Endothelial cell (in vitro differentiated cells): Measurements from ENCODE around the gene COL4A1. TPM values are rescaled to one million over a fixed set of nuclear protein-coding genes. Genes with fewer than 3 reads are reported as not detected.
A peak's percentile ranks its signal among the peaks of the same experiment; 100 is the strongest.

ENCODE experiments used
- DNase-seq: peaks from one replicate; pipeline ENCODE4 v3.0.0; 2021; ENCODE audit warnings: low spot score
- H3K27ac Mint-ChIP-seq: one replicate; pipeline ENCODE4 v1.8.0; 2021; ENCODE audit warnings: mixed read lengths, inconsistent platforms; ENCODE audit not compliant: unreplicated experiment
- H3K27me3 Mint-ChIP-seq: one replicate; pipeline ENCODE4 v1.8.0; 2021; ENCODE audit warnings: mild to moderate bottlenecking, moderate library complexity, mixed read lengths, inconsistent platforms; ENCODE audit not compliant: unreplicated experiment
- H3K36me3 Mint-ChIP-seq: one replicate; pipeline ENCODE4 v1.8.0; 2021; ENCODE audit warnings: mild to moderate bottlenecking, low read depth, mixed read lengths, inconsistent platforms; ENCODE audit not compliant: unreplicated experiment
- H3K4me1 Mint-ChIP-seq: one replicate; pipeline ENCODE4 v1.8.0; 2021; ENCODE audit warnings: mild to moderate bottlenecking, mixed read lengths, inconsistent platforms; ENCODE audit not compliant: unreplicated experiment
- H3K4me3 Mint-ChIP-seq: one replicate; pipeline ENCODE4 v1.8.0; 2021; ENCODE audit warnings: mild to moderate bottlenecking, mixed read lengths, inconsistent platforms; ENCODE audit not compliant: unreplicated experiment
- H3K9me3 Mint-ChIP-seq: one replicate; pipeline ENCODE4 v1.8.0; 2021; ENCODE audit warnings: mixed read lengths, inconsistent platforms; ENCODE audit not compliant: unreplicated experiment
- CTCF ChIP-seq: fragments of 200-600 bp; sonication (generic); IDR thresholded peaks from one replicate; pipeline ENCODE4 v1.5.0; 2021; ENCODE audit warnings: antibody characterized with exemption; ENCODE audit not compliant: unreplicated experiment
- total RNA-seq: library from RNA; stranded (reverse); fragmentation: NEBNext Ultra II Directional; extraction: Animal tissue kit (Norgen Biotek cat#: 25700); gene quantifications from one replicate; pipeline ENCODE4 v1.2.1, GENCODE V29; 2021; ENCODE audit not compliant: unreplicated experiment

COL4A1 gene
- total RNA-seq, 1 donor from 2014 or later = 2,720 TPM

- no peaks in the 10 kb centered on the region for H3K9me3 Mint-ChIP-seq
- no peak for TF ChIP-seq CTCF
- peaks cover 14% of the 10 kb centered on the region for H3K27me3 Mint-ChIP-seq
- peaks cover 57% of the 10 kb centered on the region for H3K36me3 Mint-ChIP-seq
- peak overlapping the region; percentile 82 for H3K4me3 Mint-ChIP-seq
- H3K4me1 Mint-ChIP-seq = peaks cover 86% of the 10 kb centered on the region
- peak overlapping the region; percentile 85 for H3K27ac Mint-ChIP-seq
- DNase-seq = no peak
These were observed 77.7 kb downstream of the COL4A1 start for GRCh38 chr13:110228936-110229904.

GRCh38 chr13:110227864-110228643 lies 78.9 kb downstream of the COL4A1 start:
- Mint-ChIP-seq H3K27me3 (peaks cover 14% of the 10 kb centered on the region), H3K27ac (peak overlapping the region; percentile 85), H3K4me3 (no peak overlapping the region), H3K4me1 (peaks cover 75% of the 10 kb centered on the region), H3K9me3 (no peaks in the 10 kb centered on the region), H3K36me3 (peaks cover 51% of the 10 kb centered on the region)
- no peak for DNase-seq
- TF ChIP-seq CTCF = no peak

- Mint-ChIP-seq H3K4me1 (peaks cover 69% of the 10 kb centered on the region), H3K9me3 (no peaks in the 10 kb centered on the region), H3K36me3 (peaks cover 45% of the 10 kb centered on the region), H3K27me3 (peaks cover 14% of the 10 kb centered on the region), H3K27ac (peak overlapping the region; percentile 89), H3K4me3 (peak overlapping the region; percentile 89)
- TF ChIP-seq CTCF = no peak
- DNase-seq = no peak
These were observed 79.5 kb downstream of the COL4A1 start for GRCh38 chr13:110227416-110227815.

GRCh38 chr13:110225609-110226574 lies 81.1 kb downstream of the COL4A1 start:
- peaks cover 32% of the 10 kb centered on the region for H3K36me3 Mint-ChIP-seq
- H3K27ac Mint-ChIP-seq = peak overlapping the region; percentile 78
- peaks cover 63% of the 10 kb centered on the region for H3K4me1 Mint-ChIP-seq
- H3K9me3 Mint-ChIP-seq = no peaks in the 10 kb centered on the region
- peak overlapping the region; percentile 7 for H3K4me3 Mint-ChIP-seq
- no peak for TF ChIP-seq CTCF
- peaks cover 12% of the 10 kb centered on the region for H3K27me3 Mint-ChIP-seq
- DNase-seq = no peak
